AG10803 (cell line): ENCODE data around the gene SYPL1.

ENCODE experiments used
- DNase-seq: peaks from one replicate; pipeline ENCODE4 v3.0.0; 2010; ENCODE audit warnings: low read depth
- H3K4me3 ChIP-seq: 2 replicates; pipeline ENCODE4 v1.5.1; 2011; ENCODE audit warnings: mild to moderate bottlenecking, low read length, control low read depth
- CTCF ChIP-seq: conservative IDR thresholded peaks from 2 replicates; pipeline ENCODE4 v1.5.1; 2011; ENCODE audit warnings: mild to moderate bottlenecking, low read length, control low read depth, inconsistent platforms

SYPL1 gene

GRCh38 chr7:106094780-106095179 lies 17.3 kb downstream of the SYPL1 start:
- no peak overlapping the region for H3K4me3 ChIP-seq
- TF ChIP-seq CTCF: no peak
- DNase-seq: no peak

- no peak for TF ChIP-seq CTCF
- no peak overlapping the region for H3K4me3 ChIP-seq
- DNase-seq: no peak
Observed at GRCh38 chr7:106092204-106092603, 19.9 kb downstream of the SYPL1 start.

GRCh38 chr7:106089647-106090046 lies 22.5 kb downstream of the SYPL1 start:
- no peak overlapping the region for H3K4me3 ChIP-seq
- TF ChIP-seq CTCF: no peak
- DNase-seq: no peak

- H3K4me3 ChIP-seq: no peak overlapping the region
- TF ChIP-seq CTCF: no peak
- no peak for DNase-seq
Observed at GRCh38 chr7:106088014-106088413, 24.1 kb downstream of the SYPL1 start.

- no peak overlapping the region for H3K4me3 ChIP-seq
- TF ChIP-seq CTCF: no peak
- no peak for DNase-seq
Observed at GRCh38 chr7:106086062-106086461, 26.1 kb downstream of the SYPL1 start.

- no peak for TF ChIP-seq CTCF
- no peak overlapping the region for H3K4me3 ChIP-seq
Observed at GRCh38 chr7:106085015-106085414, 27.1 kb downstream of the SYPL1 start.

GRCh38 chr7:106083717-106084116 lies 28.4 kb downstream of the SYPL1 start:
- no peak for TF ChIP-seq CTCF
- DNase-seq: no peak
- H3K4me3 ChIP-seq: no peak overlapping the region

More at GRCh38 chr7:106085015-106085414, 27.1 kb downstream of the SYPL1 start:
- DNase-seq: no peak
